BJ (cell line): ENCODE results near the gene ATP10D. TPM values are rescaled to one million over a fixed set of nuclear protein-coding genes. Genes with fewer than 3 reads are reported as not detected.
A peak's percentile ranks its signal among the peaks of the same experiment; 100 is the strongest.

Source experiments
- CTCF ChIA-PET: fragments of 350-600 bp; formaldehyde crosslinking; extraction: SDS; loops from one replicate; lab custom pipeline; 2021; ENCODE audit warnings: antibody characterized with exemption, inconsistent platforms; lab: Yijun Ruan, JAX
- POLR2A ChIA-PET: fragments of 300-600 bp; sonication (Branson Sonifier 250); formaldehyde crosslinking; extraction: SDS; loops from one replicate; lab custom pipeline; 2021; ENCODE audit warnings: antibody characterized with exemption; lab: Charles Lee
- DNase-seq: peaks from one replicate; pipeline ENCODE4 v3.0.0-alpha.2; 2011; ENCODE audit warnings: low read depth
- H3K27me3 ChIP-seq: 2 replicates; pipeline ENCODE4 v1.6.0; 2011; ENCODE audit warnings: low read length; ENCODE audit not compliant: control insufficient read depth, insufficient read depth
- H3K36me3 ChIP-seq: 2 replicates; pipeline ENCODE4 v1.5.1; 2011; ENCODE audit warnings: low read length; ENCODE audit not compliant: control insufficient read depth, insufficient read depth
- H3K4me3 ChIP-seq: 2 replicates; pipeline ENCODE4 v1.5.1; 2011; ENCODE audit warnings: low read depth, mild to moderate bottlenecking, control low read depth, low read length
- polyA minus RNA-seq: library from RNA; depleted of rRNA, polyadenylated mRNA; stranded (reverse); fragments of >200 nt; gene quantifications from 2 replicates; pipeline ENCODE4 v1.2.3, GENCODE V29; 2011; rRNA and poly(A)+ RNA removed
- polyA plus RNA-seq: library from polyadenylated mRNA; depleted of rRNA; stranded (reverse); fragments of >200 nt; gene quantifications from 2 replicates; pipeline ENCODE4 v1.2.3, GENCODE V29; 2011; rRNA removed
- TF ChIP-seq, protein P1 (sequence below): IDR thresholded peaks from 2 replicates; pipeline ENCODE4 v1.5.1; 2011; ENCODE audit warnings: low read depth, mild to moderate bottlenecking, control low read depth, inconsistent platforms, low read length, moderate library complexity; ENCODE audit not compliant: insufficient read depth

ATP10D gene
- polyA plus RNA-seq (65.5 and 74.1 TPM in 2 replicates), polyA minus RNA-seq (117 and 167 TPM in 2 replicates)

DNA sequence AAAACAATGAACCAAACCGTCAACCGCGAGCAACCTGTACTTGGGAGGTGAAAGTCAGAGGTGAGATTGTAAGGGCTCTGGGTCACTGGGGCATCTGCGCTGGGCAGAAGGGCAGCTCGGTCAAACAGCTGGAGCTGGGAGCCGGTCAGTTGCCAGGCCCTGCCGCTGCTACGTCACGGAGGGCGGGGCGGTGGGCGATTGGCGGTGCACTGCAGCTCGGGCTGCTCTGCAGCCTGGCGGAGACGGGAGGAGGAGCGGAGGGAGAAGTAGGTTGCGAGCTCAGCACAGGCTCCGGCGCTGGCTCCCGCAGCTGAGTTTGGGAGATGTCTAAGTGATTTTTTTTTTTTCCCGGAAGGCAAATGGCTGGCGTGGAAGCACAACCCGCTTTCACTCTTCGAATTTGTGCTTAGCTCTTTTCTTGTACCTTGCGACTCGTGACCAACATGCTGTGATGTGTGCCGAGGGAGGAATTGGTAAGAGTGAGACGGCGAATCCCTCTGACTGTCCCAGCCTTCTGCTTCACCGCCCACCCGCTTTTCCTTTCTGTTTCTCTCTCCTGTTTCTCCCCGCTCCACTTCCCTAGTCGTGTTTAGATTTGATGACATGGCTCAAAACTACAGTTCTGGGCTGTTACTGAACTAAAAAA is at the start of gene ATP10D:
Gene ATP10D, plus strand, starts transcription at position 229 of the 646 bp plus-strand sequence. CDS start 27,266 bp downstream, outside the sequence.
- Histone ChIP-seq H3K27me3 (no peaks in the 10 kb centered on the region), H3K36me3 (no peaks in the 10 kb centered on the region), H3K4me3 (peak within 1 kb of the TSS; percentile 58)
- TF ChIP-seq, protein P1, sequence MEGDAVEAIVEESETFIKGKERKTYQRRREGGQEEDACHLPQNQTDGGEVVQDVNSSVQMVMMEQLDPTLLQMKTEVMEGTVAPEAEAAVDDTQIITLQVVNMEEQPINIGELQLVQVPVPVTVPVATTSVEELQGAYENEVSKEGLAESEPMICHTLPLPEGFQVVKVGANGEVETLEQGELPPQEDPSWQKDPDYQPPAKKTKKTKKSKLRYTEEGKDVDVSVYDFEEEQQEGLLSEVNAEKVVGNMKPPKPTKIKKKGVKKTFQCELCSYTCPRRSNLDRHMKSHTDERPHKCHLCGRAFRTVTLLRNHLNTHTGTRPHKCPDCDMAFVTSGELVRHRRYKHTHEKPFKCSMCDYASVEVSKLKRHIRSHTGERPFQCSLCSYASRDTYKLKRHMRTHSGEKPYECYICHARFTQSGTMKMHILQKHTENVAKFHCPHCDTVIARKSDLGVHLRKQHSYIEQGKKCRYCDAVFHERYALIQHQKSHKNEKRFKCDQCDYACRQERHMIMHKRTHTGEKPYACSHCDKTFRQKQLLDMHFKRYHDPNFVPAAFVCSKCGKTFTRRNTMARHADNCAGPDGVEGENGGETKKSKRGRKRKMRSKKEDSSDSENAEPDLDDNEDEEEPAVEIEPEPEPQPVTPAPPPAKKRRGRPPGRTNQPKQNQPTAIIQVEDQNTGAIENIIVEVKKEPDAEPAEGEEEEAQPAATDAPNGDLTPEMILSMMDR = peak; percentile 39
- peak; percentile 64 for DNase-seq
- ChIA-PET POLR2A (interaction anchor here (0.7 to 1.0 kb wide), 3 partner anchors 9 to 53 kb away, joined by 3 to 10 read pairs (median 3); no protein-coding TSS in a partner anchor), CTCF (interaction anchor here (0.6 to 1.0 kb wide), 6 partner anchors 20 to 670 kb away, joined by 3 to 5 read pairs (median 3); no protein-coding TSS in a partner anchor)

DNA sequence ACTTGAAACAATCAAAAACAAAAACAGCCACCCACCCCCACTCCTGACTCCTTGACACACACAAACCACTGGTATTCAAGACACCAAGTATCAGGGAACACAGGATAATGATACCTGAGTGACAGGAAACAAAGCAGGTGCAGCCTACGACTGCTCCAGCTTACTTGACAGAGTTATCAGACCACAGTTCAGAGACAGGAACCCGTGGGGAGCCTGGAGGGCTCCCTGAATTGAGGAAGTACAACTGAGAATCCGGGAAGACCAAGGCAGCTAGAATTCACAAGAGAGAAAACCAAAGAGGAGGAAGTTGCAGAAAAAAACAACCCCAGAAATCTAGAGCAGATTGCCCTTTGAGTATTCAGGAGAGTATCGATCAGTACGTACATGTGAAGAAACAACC is 42.1 kb upstream of the ATP10D start:
- no peak overlapping the region for H3K4me3 ChIP-seq
- H3K27me3 ChIP-seq = no peaks in the 10 kb centered on the region
- TF ChIP-seq, protein P1 = no peak
- no peak for DNase-seq
- POLR2A ChIA-PET = no interaction called here
- CTCF ChIA-PET = interaction anchor here (1.7 kb wide), 1 partner anchor 16 kb away, joined by 4 read pairs; no protein-coding TSS in a partner anchor
- no peaks in the 10 kb centered on the region for H3K36me3 ChIP-seq

DNA sequence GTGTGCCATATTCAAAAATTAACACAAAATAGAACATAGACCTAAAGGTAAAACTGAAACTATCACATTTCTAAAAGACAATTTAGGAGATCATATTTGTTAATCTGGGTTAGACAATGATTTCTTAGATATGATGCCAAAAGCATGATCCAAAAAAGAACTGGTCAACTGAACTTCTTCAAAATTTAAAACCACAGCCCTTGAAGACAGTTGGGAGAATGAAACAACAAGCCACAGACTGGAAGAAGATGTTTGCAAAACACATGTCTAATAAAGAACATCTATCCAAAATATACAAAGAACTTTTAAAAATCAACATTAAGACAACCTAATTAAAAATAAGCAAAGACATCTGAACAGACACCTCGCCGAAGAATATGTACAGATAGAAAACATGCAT is 41.0 kb upstream of the ATP10D start:
- DNase-seq = no peak
- Histone ChIP-seq H3K4me3 (no peak overlapping the region), H3K27me3 (no peaks in the 10 kb centered on the region), H3K36me3 (no peaks in the 10 kb centered on the region)
- ChIA-PET CTCF (no interaction called here), POLR2A (no interaction called here)
- TF ChIP-seq, protein P1 = no peak

DNA sequence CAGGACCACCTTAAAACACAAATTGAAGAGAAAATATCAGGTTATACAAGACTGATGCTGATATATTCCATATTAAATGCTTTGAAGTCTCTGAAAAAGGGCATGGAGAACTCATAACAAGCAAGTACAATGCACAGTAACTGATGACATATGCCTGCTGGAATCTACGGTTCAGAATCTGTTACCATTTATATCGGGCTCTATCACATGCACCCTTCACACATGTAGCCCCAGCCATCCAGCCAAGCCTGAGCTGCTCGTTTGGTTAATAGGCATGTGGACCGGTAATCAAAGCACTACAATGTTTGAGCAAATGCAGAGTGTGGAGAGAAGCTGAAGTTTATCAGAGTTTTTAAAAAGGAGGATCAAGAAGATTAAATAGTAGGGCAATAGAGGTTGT is 33.4 kb upstream of the ATP10D start:
- peak; percentile 25 for DNase-seq
- CTCF ChIA-PET = no interaction called here
- TF ChIP-seq, protein P1 = no peak
- Histone ChIP-seq H3K27me3 (no peaks in the 10 kb centered on the region), H3K4me3 (no peak overlapping the region), H3K36me3 (peaks cover 3% of the 10 kb centered on the region)
- POLR2A ChIA-PET = no interaction called here

DNA sequence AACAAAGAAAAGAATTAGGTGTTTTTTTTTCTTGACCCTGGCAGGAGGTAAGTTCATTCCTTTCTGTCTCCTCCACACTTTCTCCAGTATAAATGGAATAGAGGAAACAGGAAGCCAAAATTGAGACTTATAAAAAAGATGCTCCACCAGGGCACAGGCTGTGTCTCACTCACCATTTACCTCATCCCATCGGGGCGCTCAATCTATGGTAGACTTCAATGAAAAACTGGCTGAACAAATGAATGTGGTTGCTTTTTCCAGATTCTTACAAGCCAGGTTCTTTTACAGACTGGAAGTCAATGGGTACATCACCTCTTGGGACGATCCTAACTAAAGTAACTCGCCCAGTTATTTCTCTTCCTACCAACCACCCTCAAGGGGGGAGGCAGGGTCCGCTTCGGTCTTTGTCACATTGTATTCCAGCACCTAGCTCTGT is 22.3 kb upstream of the ATP10D start:
- TF ChIP-seq, protein P1 = no peak
- ChIA-PET POLR2A (interaction anchor here (0.7 kb wide), 1 partner anchor 74 kb away, joined by 3 read pairs; no protein-coding TSS in a partner anchor), CTCF (interaction anchor here (0.6 to 1.3 kb wide), 7 partner anchors 20 to 1554 kb away, joined by 3 to 4 read pairs (median 3); no protein-coding TSS in a partner anchor)
- DNase-seq = no peak
- Histone ChIP-seq H3K36me3 (no peaks in the 10 kb centered on the region), H3K27me3 (no peaks in the 10 kb centered on the region), H3K4me3 (peak overlapping the region; percentile 92)
